Prostate gland (tissue), 2 donors: ENCODE data around the gene KRT33A.

Source experiments
- POLR2AphosphoS5 ChIP-seq: sonication (generic); formaldehyde crosslinking; IDR thresholded peaks from one replicate; pipeline ENCODE4 v1.6.1; 2017; ENCODE audit warnings: antibody characterized with exemption
- TF ChIP-seq, protein P1 (sequence below), 4 experiments: fragments of 200-600 bp in 2 of 4; fragments of 450-650 bp in 2 of 4; sonication (generic) in 2 of 4; IDR thresholded peaks; 1 replicate in 3 of 4; 2 replicates in 1 of 4; pipeline ENCODE4 v1.5.1; 2016 to 2019; ENCODE audit warnings: antibody characterized with exemption in 4 of 4, mild to moderate bottlenecking in 2 of 4, moderate library complexity in 2 of 4

DNA sequence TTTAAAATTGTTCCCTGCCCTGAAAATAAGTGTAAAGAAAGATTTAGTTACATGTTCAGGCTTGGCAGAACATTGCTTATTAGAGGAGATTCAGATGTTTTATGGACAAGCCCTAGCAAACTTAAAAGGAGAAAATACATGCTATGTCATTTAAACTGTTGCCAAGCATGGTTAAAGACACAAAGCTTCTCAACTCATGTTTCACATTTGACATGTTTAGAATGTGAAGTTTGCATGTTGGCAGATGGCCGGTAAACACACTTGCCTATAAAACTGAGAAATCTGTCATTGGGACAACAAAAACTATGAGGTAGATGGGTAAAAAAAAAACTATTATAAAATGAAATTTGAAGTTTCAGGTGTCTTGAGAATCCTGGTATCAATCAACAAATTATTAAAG is 53.8 kb downstream of the KRT33A start:
- TF ChIP-seq POLR2AphosphoS5 = no peak
- TF ChIP-seq, protein P1, sequence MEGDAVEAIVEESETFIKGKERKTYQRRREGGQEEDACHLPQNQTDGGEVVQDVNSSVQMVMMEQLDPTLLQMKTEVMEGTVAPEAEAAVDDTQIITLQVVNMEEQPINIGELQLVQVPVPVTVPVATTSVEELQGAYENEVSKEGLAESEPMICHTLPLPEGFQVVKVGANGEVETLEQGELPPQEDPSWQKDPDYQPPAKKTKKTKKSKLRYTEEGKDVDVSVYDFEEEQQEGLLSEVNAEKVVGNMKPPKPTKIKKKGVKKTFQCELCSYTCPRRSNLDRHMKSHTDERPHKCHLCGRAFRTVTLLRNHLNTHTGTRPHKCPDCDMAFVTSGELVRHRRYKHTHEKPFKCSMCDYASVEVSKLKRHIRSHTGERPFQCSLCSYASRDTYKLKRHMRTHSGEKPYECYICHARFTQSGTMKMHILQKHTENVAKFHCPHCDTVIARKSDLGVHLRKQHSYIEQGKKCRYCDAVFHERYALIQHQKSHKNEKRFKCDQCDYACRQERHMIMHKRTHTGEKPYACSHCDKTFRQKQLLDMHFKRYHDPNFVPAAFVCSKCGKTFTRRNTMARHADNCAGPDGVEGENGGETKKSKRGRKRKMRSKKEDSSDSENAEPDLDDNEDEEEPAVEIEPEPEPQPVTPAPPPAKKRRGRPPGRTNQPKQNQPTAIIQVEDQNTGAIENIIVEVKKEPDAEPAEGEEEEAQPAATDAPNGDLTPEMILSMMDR (IDR thresholded peaks at IDR 0.05) = no peak
